SK-N-SH (cell line): ENCODE results near the gene HS3ST5. TPM values are rescaled to one million over a fixed set of nuclear protein-coding genes. Genes with fewer than 3 reads are reported as not detected.

Experiments used
- CTCF ChIA-PET: fragments of 300-600, 350-600 bp; formaldehyde crosslinking; extraction: SDS; loops from one replicate; lab custom pipeline; 2021; lab: Yijun Ruan, JAX
- POLR2A ChIA-PET: fragments of 350-600 bp; sonication (Branson Sonifier 250); formaldehyde crosslinking; extraction: SDS; loops from one replicate; lab custom pipeline; 2020; ENCODE audit warnings: antibody characterized with exemption, inconsistent platforms; lab: Yijun Ruan, JAX
- DNase-seq: peaks from one replicate; pipeline ENCODE4 v3.0.0; 2012
- H2AFZ ChIP-seq: fragments of 200-600 bp; sonication (generic); 2 replicates; pipeline ENCODE4 v1.8.1; 2016; ENCODE audit warnings: antibody characterized with exemption, mild to moderate bottlenecking, low read depth
- H3F3A ChIP-seq: fragments of 200-600 bp; sonication (generic); replicated peaks from 2 replicates; pipeline ENCODE3; 2016; ENCODE audit warnings: antibody characterized with exemption, mild to moderate bottlenecking; ENCODE audit not compliant: insufficient read depth
- H3K27ac ChIP-seq, 2 experiments: fragments of 200-500 bp in 1 of 2; fragments of 200-600 bp in 1 of 2; sonication (Bioruptor generic) in 1 of 2; sonication (generic), shearing (Covaris generic) in 1 of 2; 2 replicates each; pipeline versions ENCODE4 v1.5.1 to v1.6.1; 2014 to 2016; ENCODE audit warnings: low read depth in 2 of 2, inconsistent platforms in 1 of 2, low read length in 1 of 2, mild to moderate bottlenecking in 1 of 2, mixed read lengths in 1 of 2
- H3K27me3 ChIP-seq: fragments of 200-600 bp; sonication (generic), shearing (Covaris generic); 2 replicates; pipeline ENCODE4 v1.6.1; 2016; ENCODE audit warnings: mixed run types; ENCODE audit not compliant: insufficient read depth
- H3K36me3 ChIP-seq, 2 experiments: fragments of 200-500 bp in 1 of 2; fragments of 200-600 bp in 1 of 2; sonication (Bioruptor generic) in 1 of 2; sonication (generic) in 1 of 2; replicated peaks in 1 of 2; 2 replicates each; pipeline versions ENCODE3 to v1.5.1; 2014 to 2016; ENCODE audit warnings: low read length in 1 of 2, mild to moderate bottlenecking in 1 of 2; ENCODE audit not compliant: insufficient read depth in 2 of 2, control insufficient read depth in 1 of 2
- H3K4me1 ChIP-seq, 2 experiments: fragments of 200-500 bp in 1 of 2; fragments of 200-600 bp in 1 of 2; sonication (Bioruptor generic) in 1 of 2; sonication (generic), shearing (Covaris generic) in 1 of 2; 2 replicates each; pipeline versions ENCODE4 v1.5.1 to v1.6.1; 2014 to 2016; ENCODE audit warnings: low read depth in 1 of 2, low read length in 1 of 2, mixed run types in 1 of 2; ENCODE audit not compliant: insufficient read depth in 2 of 2, control insufficient read depth in 1 of 2
- H3K4me2 ChIP-seq: fragments of 200-600 bp; sonication (generic), shearing (Covaris generic); 2 replicates; pipeline ENCODE4 v1.6.1; 2017; ENCODE audit warnings: mixed run types
- H3K4me3 ChIP-seq, 2 experiments: fragments of 200-500 bp in 1 of 2; fragments of 200-600 bp in 1 of 2; sonication (Bioruptor generic) in 1 of 2; sonication (generic), shearing (Covaris generic) in 1 of 2; 2 replicates each; pipeline versions ENCODE4 v1.5.1 to v1.8.1; 2014 to 2016; ENCODE audit warnings: low read depth in 2 of 2, inconsistent platforms in 1 of 2, low read length in 1 of 2, mild to moderate bottlenecking in 1 of 2, mixed read lengths in 1 of 2, moderate library complexity in 1 of 2
- H3K79me2 ChIP-seq: fragments of 200-600 bp; sonication (generic); 2 replicates; pipeline ENCODE4 v1.8.1; 2017; ENCODE audit warnings: mild to moderate bottlenecking; ENCODE audit not compliant: insufficient read depth
- H3K9ac ChIP-seq: fragments of 200-600 bp; sonication (generic); 2 replicates; pipeline ENCODE4 v1.6.1; 2017; ENCODE audit warnings: mixed run types
- H3K9me2 ChIP-seq: fragments of 200-600 bp; sonication (generic); 2 replicates; pipeline ENCODE4 v1.6.1; 2017; ENCODE audit warnings: mixed run types
- H3K9me3 ChIP-seq: fragments of 200-600 bp; sonication (generic); 2 replicates; pipeline ENCODE4 v1.6.1; 2017; ENCODE audit warnings: mixed run types, mild to moderate bottlenecking, moderate library complexity
- H4K20me1 ChIP-seq: fragments of 200-600 bp; sonication (generic); 2 replicates; pipeline ENCODE4 v1.6.1; 2017; ENCODE audit warnings: mild to moderate bottlenecking, mixed run types; ENCODE audit not compliant: insufficient read depth
- FOSL2 ChIP-seq: IDR thresholded peaks from 2 replicates; pipeline ENCODE4 v1.4.0; 2012; ENCODE audit warnings: low read depth, mild to moderate bottlenecking, moderate library complexity, borderline replicate concordance
- GABPA ChIP-seq: IDR thresholded peaks from 2 replicates; pipeline ENCODE4 v1.4.0; 2012; ENCODE audit warnings: low read depth, mild to moderate bottlenecking
- POLR2AphosphoS5 ChIP-seq: IDR thresholded peaks from 2 replicates; pipeline ENCODE4 v1.6.1; 2012; ENCODE audit warnings: low read depth, low read length
- RAD21 ChIP-seq: IDR thresholded peaks from 2 replicates; pipeline ENCODE4 v1.6.1; 2012; ENCODE audit warnings: mild to moderate bottlenecking, low read length
- RCOR1 ChIP-seq: fragments of 150-350 bp; IDR thresholded peaks from 2 replicates; pipeline ENCODE4 v1.6.1; 2017; ENCODE audit warnings: antibody characterized with exemption, low read length
- REST ChIP-seq: IDR thresholded peaks from 2 replicates; pipeline ENCODE4 v1.6.1; 2012; ENCODE audit warnings: mild to moderate bottlenecking, low read depth, low read length, moderate library complexity
- RFX5 ChIP-seq: IDR thresholded peaks from 2 replicates; pipeline ENCODE4 v1.6.1; 2012; ENCODE audit warnings: mild to moderate bottlenecking, improper control_type of control experiment, low read length
- TAF1 ChIP-seq: IDR thresholded peaks from 2 replicates; pipeline ENCODE4 v1.6.1; 2012; ENCODE audit warnings: low read depth, mild to moderate bottlenecking, low read length, moderate library complexity, borderline replicate concordance
- TCF12 ChIP-seq: IDR thresholded peaks from 2 replicates; pipeline ENCODE4 v1.4.0; 2012
- TEAD4 ChIP-seq: IDR thresholded peaks from 2 replicates; pipeline ENCODE4 v1.4.0; 2012; ENCODE audit warnings: mild to moderate bottlenecking, borderline replicate concordance; ENCODE audit not compliant: insufficient read depth
- WGBS: methylation state at CpG from one replicate; pipeline ENCODE4 v1.1.6; 2017; ENCODE audit warnings: low lambda C conversion rate; 5-methylcytosine and 5-hydroxymethylcytosine counted together
- polyA plus RNA-seq, 3 experiments: library from polyadenylated mRNA; depleted of rRNA; stranded (reverse); fragments of >200 nt; gene quantifications; 2 replicates each; pipeline ENCODE4 v1.2.3, GENCODE V29; 2012
- TF ChIP-seq, protein P1 (sequence below): fragments of 200-600 bp; sonication (generic); IDR thresholded peaks from 2 replicates; pipeline ENCODE4 v1.6.1; 2017; ENCODE audit warnings: antibody characterized with exemption, mild to moderate bottlenecking, moderate library complexity
- TF ChIP-seq, protein P2 (sequence below): fragments of 150-350 bp; IDR thresholded peaks from 2 replicates; pipeline ENCODE4 v1.6.1; 2016; ENCODE audit warnings: mild to moderate bottlenecking, low read depth, low read length

HS3ST5 gene
- polyA plus RNA-seq, 1 of the 3 experiments (the other 2 are of a cell fraction): 0.02 TPM

- no peaks in the 10 kb centered on the region for H3K9me2 ChIP-seq
- no peaks in the 10 kb centered on the region; a peak in 1 of 4 replicates for H3K4me1 ChIP-seq
- no peak overlapping the region for H3K9ac ChIP-seq
- H3K27me3 ChIP-seq: no peaks in the 10 kb centered on the region
- no peak for DNase-seq
- 80% methylated on average over 3 of the region's 3 CpGs for WGBS
- H3F3A ChIP-seq: no peaks in the 10 kb centered on the region
- ChIA-PET CTCF (no interaction called here), POLR2A (no interaction called here)
- H3K27ac ChIP-seq: no peak overlapping the region
- no peaks in the 10 kb centered on the region for H3K36me3 ChIP-seq
- no peak overlapping the region for H3K4me3 ChIP-seq
- H3K4me2 ChIP-seq: no peak overlapping the region
- no peak overlapping the region for H2AFZ ChIP-seq
- TF ChIP-seq TEAD4 (no peak), GABPA (no peak)
- TF ChIP-seq, protein P1, sequence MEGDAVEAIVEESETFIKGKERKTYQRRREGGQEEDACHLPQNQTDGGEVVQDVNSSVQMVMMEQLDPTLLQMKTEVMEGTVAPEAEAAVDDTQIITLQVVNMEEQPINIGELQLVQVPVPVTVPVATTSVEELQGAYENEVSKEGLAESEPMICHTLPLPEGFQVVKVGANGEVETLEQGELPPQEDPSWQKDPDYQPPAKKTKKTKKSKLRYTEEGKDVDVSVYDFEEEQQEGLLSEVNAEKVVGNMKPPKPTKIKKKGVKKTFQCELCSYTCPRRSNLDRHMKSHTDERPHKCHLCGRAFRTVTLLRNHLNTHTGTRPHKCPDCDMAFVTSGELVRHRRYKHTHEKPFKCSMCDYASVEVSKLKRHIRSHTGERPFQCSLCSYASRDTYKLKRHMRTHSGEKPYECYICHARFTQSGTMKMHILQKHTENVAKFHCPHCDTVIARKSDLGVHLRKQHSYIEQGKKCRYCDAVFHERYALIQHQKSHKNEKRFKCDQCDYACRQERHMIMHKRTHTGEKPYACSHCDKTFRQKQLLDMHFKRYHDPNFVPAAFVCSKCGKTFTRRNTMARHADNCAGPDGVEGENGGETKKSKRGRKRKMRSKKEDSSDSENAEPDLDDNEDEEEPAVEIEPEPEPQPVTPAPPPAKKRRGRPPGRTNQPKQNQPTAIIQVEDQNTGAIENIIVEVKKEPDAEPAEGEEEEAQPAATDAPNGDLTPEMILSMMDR: no peak
- TF ChIP-seq, all 33 proteins: peak for 0
- H3K79me2 ChIP-seq: no peaks in the 10 kb centered on the region
- no peaks in the 10 kb centered on the region for H3K9me3 ChIP-seq
- no peaks in the 10 kb centered on the region for H4K20me1 ChIP-seq
These were observed 290.7 kb downstream of the HS3ST5 start for GRCh38 chr6:114052141-114052540.

DNA sequence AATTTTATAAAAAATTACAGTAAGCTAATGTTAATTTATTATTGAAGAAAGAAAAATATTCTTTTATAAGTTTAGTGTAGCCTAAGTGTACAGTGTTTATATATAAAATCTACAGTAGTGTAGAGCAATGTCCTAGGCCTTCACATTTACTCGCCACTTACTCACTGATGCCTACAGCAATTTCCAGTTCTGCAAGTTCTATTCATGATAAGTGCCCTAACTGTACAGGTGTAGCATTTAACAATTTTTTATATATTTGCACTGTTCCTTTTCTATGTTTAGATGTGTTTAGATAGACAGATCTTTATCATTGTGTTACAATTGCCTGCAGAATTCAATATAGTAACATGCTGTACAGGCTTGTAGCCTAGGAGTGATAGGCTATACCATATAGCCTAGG, 291.8 kb downstream of the HS3ST5 start:
- POLR2A ChIA-PET: no interaction called here
- Histone ChIP-seq H3K27me3 (no peaks in the 10 kb centered on the region), H3K4me2 (no peak overlapping the region), H2AFZ (no peak overlapping the region), H3K9ac (no peak overlapping the region), H3K27ac (no peak overlapping the region), H3K9me2 (no peaks in the 10 kb centered on the region)
- DNase-seq: no peak
- no peak for TF ChIP-seq RCOR1
- TF ChIP-seq TEAD4: no peak
- TF ChIP-seq RFX5: no peak
- no peak for TF ChIP-seq FOSL2
- TF ChIP-seq POLR2AphosphoS5: no peak
- TF ChIP-seq REST: no peak
- no peak for TF ChIP-seq TCF12
- TF ChIP-seq TAF1: no peak
- TF ChIP-seq RAD21: no peak
- TF ChIP-seq, protein P2, sequence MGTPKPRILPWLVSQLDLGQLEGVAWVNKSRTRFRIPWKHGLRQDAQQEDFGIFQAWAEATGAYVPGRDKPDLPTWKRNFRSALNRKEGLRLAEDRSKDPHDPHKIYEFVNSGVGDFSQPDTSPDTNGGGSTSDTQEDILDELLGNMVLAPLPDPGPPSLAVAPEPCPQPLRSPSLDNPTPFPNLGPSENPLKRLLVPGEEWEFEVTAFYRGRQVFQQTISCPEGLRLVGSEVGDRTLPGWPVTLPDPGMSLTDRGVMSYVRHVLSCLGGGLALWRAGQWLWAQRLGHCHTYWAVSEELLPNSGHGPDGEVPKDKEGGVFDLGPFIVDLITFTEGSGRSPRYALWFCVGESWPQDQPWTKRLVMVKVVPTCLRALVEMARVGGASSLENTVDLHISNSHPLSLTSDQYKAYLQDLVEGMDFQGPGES: no peak
- TF ChIP-seq, all 33 proteins: peak for 0
- Histone ChIP-seq H3K79me2 (no peaks in the 10 kb centered on the region), H4K20me1 (no peaks in the 10 kb centered on the region), H3K36me3 (no peaks in the 10 kb centered on the region), H3F3A (no peaks in the 10 kb centered on the region), H3K9me3 (no peaks in the 10 kb centered on the region), H3K4me3 (no peak overlapping the region), H3K4me1 (no peaks in the 10 kb centered on the region; a peak in 1 of 4 replicates)
- WGBS: 75% methylated on average over 1 of the region's 1 CpG
- CTCF ChIA-PET: interaction anchor here (1.5 kb wide), 1 partner anchor 13 kb away, joined by 4 read pairs; no protein-coding TSS in a partner anchor
